ENCODE data around the gene MTHFSD.

MTHFSD gene

GRCh38 chr16:86570558-86571529 lies 15.8 kb upstream of the MTHFSD start:
- DNase-seq (ENCODE audit: low read depth in 1 of 2, low spot score in 1 of 2) = no peak

GRCh38 chr16:86569701-86570447 lies 14.8 kb upstream of the MTHFSD start:
- no peak for DNase-seq (ENCODE audit: low read depth in 1 of 2, low spot score in 1 of 2)

DNA sequence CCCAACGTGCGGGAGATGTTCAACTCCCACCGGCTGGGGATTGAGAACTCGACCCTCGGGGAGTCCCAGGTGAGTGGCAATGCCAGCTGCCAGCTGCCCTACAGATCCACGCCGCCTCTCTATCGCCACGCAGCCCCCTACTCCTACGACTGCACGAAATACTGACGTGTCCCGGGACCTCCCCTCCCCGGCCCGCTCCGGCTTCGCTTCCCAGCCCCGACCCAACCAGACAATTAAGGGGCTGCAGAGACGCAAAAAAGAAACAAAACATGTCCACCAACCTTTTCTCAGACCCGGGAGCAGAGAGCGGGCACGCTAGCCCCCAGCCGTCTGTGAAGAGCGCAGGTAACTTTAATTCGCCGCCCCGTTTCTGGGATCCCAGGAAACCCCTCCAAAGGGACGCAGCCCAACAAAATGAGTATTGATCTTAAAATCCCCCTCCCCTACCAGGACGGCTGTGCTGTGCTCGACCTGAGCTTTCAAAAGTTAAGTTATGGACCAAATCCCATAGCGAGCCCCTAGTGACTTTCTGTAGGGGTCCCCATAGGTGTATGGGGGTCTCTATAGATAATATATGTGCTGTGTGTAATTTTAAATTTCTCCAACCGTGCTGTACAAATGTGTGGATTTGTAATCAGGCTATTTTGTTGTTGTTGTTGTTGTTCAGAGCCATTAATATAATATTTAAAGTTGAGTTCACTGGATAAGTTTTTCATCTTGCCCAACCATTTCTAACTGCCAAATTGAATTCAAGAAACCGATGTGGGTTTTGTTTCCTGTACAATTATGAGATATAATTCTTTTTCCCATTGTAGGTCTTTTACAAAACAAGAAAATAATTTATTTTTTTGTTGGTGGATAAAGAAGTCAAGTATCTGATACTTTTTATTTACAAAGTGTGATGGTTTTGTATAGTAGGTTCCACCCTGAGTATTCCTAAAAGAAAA lies 13.9 kb upstream of the MTHFSD start:
- no peak for DNase-seq (ENCODE audit: low read depth in 1 of 2, low spot score in 1 of 2)

DNA sequence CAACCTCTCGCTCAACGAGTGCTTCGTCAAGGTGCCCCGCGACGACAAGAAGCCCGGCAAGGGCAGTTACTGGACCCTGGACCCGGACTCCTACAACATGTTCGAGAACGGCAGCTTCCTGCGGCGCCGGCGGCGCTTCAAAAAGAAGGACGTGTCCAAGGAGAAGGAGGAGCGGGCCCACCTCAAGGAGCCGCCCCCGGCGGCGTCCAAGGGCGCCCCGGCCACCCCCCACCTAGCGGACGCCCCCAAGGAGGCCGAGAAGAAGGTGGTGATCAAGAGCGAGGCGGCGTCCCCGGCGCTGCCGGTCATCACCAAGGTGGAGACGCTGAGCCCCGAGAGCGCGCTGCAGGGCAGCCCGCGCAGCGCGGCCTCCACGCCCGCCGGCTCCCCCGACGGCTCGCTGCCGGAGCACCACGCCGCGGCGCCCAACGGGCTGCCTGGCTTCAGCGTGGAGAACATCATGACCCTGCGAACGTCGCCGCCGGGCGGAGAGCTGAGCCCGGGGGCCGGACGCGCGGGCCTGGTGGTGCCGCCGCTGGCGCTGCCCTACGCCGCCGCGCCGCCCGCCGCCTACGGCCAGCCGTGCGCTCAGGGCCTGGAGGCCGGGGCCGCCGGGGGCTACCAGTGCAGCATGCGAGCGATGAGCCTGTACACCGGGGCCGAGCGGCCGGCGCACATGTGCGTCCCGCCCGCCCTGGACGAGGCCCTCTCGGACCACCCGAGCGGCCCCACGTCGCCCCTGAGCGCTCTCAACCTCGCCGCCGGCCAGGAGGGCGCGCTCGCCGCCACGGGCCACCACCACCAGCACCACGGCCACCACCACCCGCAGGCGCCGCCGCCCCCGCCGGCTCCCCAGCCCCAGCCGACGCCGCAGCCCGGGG lies 12.9 kb upstream of the MTHFSD start:
- DNase-seq (ENCODE audit: low read depth in 1 of 2, low spot score in 1 of 2) = no peak

- DNase-seq (ENCODE audit: low read depth in 1 of 2, low spot score in 1 of 2) = no peak
These were observed 12.1 kb upstream of the MTHFSD start for GRCh38 chr16:86566966-86567700.

DNA sequence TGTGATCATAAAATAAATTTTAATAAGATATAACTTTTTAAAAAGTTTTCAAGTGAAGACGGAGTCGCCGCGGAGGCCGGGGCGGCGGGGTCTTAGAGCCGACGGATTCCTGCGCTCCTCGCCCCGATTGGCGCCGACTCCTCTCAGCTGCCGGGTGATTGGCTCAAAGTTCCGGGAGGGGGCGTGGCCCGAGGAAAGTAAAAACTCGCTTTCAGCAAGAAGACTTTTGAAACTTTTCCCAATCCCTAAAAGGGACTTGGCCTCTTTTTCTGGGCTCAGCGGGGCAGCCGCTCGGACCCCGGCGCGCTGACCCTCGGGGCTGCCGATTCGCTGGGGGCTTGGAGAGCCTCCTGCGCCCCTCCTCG lies 11.5 kb upstream of the MTHFSD start, which contains the start of gene FOXC2:
FOXC2 (plus strand) TSS at position 229 of the 365 bp plus-strand sequence. CDS start 507 bp downstream, outside the sequence.
- no peak for DNase-seq (ENCODE audit: low read depth in 1 of 2, low spot score in 1 of 2)

GRCh38 chr16:86565644-86566511 lies 10.8 kb upstream of the MTHFSD start:
- DNase-seq (ENCODE audit: low read depth in 1 of 2, low spot score in 1 of 2) = no peak

DNA sequence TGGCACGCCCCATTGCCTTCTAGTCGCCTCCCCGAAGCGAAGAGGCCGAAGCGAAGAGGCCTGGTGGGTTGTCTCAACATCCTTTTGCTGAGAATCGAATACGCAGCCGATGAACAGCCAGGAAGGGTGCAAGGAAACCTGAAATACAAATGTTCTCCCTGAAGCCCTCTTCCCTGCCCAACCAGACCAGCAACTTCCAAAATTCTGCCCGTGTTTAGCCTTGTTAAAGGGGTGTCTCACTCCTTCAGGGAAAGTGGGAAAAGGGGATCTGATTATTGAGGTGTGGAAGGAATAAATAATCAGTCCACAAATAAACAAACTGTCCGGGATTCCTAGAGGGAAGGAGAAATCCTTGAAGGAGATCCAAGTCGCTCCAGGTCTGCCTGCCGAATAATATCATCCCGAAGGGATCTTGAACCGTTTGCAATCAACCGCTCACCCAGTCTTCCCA lies 10.2 kb upstream of the MTHFSD start:
- DNase-seq (ENCODE audit: low read depth in 1 of 2, low spot score in 1 of 2) = no peak

- peak; percentile 71 for DNase-seq (ENCODE audit: low read depth in 1 of 2, low spot score in 1 of 2)
These were observed 8.7 kb upstream of the MTHFSD start for GRCh38 chr16:86563469-86564345.

- DNase-seq (ENCODE audit: low read depth in 1 of 2, low spot score in 1 of 2) = no peak
These were observed 7.3 kb upstream of the MTHFSD start for GRCh38 chr16:86562356-86562755.

DNA sequence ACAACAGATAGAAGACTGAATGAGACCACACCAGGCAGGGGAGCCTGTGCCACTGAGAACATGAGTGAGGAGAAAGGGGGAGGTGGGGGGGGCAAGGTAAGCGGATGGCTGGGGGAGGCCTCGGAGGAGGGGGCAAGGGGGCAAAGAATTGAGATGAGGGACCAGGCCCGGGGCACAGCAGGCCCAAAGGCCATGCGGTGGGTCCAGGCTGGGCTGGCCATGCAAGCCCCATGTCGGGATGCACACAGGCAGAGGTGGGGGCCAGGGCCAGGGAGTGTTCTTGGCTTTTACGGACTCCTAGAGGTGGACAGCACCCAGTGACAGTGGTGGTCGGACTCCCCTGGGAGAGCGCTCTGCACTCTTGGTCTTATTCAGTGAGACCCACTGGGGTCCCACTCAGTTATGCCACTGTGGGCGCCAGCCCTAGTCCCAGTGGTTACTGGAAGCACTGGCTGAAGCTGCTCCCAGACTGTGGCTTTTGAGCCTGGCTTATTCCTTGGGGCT lies 4.8 kb upstream of the MTHFSD start:
- DNase-seq (ENCODE audit: low read depth in 1 of 2, low spot score in 1 of 2) = no peak

GRCh38 chr16:86558355-86559193 lies 3.5 kb upstream of the MTHFSD start:
- no peak for DNase-seq (ENCODE audit: low read depth in 1 of 2, low spot score in 1 of 2)

DNA sequence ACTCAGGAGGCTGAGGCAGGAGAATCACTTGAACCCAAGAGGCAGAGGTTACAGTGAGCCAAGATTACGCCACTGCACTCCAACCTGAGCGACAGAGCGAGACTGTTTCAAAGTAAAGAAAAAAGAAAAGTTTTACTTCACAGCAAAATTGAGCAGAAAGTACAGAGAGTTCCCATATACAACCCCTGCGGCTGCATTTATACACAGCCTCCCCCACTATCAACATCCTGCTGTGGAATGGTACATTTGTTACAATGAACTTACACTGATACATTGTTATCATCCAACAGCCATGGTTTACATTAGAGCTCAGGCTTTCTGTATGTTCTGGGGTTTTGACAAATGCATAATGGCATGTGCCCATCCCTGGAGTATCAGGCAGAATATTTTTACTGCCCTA lies 2.6 kb upstream of the MTHFSD start:
- DNase-seq (ENCODE audit: low read depth in 1 of 2, low spot score in 1 of 2) = no peak

DNA sequence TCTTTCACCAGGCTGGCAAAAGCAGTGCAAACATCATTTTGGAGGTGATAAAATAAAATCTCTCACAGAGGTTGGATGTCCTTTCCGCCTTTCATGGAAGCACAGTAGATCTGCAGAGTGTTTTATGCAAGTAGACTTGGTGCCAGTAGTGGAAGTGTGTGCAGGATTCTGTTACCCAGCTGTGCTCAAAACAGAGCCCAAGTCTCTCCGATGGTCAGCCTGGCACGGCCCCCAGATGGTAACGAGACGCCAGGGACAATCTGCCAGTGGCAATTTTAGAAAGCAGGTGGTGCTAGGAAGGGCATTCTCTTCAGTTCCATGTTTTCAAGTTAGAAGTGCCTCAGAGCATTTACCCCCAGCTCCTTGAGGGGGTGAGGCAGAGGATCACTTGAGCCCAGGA lies 1.5 kb upstream of the MTHFSD start:
- DNase-seq (ENCODE audit: low read depth in 1 of 2, low spot score in 1 of 2) = no peak

DNA sequence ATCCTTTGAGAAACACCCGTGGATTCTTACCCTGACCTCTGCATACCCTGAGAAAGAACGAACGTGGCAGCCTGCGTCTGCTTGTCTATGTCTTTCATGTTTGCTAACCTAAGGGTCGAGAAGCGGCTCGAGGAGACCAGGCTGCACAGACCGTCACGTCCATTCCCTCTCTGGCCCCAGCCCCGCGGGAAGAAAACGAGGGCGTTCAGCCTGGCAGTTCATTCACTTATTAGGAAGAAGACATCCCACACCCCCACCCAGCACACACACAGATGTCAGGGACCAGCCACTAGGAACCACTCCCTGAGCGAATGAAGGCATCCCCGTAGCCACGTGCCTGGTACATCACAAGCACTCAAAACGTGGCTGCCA lies 655 bp upstream of the MTHFSD start:
- no peak for DNase-seq (ENCODE audit: low read depth in 1 of 2, low spot score in 1 of 2)

- no peak for DNase-seq (ENCODE audit: low read depth in 1 of 2, low spot score in 1 of 2)
These were observed 477 bp downstream of the MTHFSD start for GRCh38 chr16:86554599-86554916.

Measured in activated T-helper 1 cell treated with anti-CD3 and anti-CD28 coated beads, Interleukin-2, amount 50 U/mL, for 16 hours (primary cell).